Measurements from ENCODE around the gene MICAL2.

- TF ChIP-seq POLR2A (IDR thresholded peaks at IDR 0.05), result no peak
- no peak for TF ChIP-seq CTCF (IDR thresholded peaks at IDR 0.05)
These were observed 160.4 kb downstream of the MICAL2 start for GRCh38 chr11:12270817-12271216.
